HG03135 (cell line): ENCODE results near the gene GPX3.

Experiments
- ATAC-seq: cut with Tn5 transposase; IDR thresholded peaks from one replicate; pipeline ENCODE4 v1.9.1; 2021; ENCODE audit warnings: mild to moderate bottlenecking, moderate library complexity; ENCODE audit not compliant: unreplicated experiment

The GPX3 gene

GRCh38 chr5:151075698-151076331 lies 55.4 kb downstream of the GPX3 start:
- ATAC-seq = no peak

GRCh38 chr5:151076616-151077015 lies 56.2 kb downstream of the GPX3 start:
- no peak for ATAC-seq

- ATAC-seq = no peak
Observed at GRCh38 chr5:151077419-151077818, 57.0 kb downstream of the GPX3 start.

- no peak for ATAC-seq
Observed at GRCh38 chr5:151077967-151078366, 57.6 kb downstream of the GPX3 start.
